Liver (tissue), 3 donors: ENCODE data around the gene CLN6.

ENCODE experiments used
- EGR1 ChIP-seq, 2 donors: IDR thresholded peaks; 2 replicates each; pipeline ENCODE4 v1.6.1; 2016 to 2018; ENCODE audit warnings: antibody characterized with exemption in 2 of 2, low read depth in 2 of 2
- GABPA ChIP-seq, 2 donors: IDR thresholded peaks in 1 of 2; conservative IDR thresholded peaks in 1 of 2; 2 replicates each; pipeline ENCODE4 v1.6.1; 2016; ENCODE audit warnings: antibody characterized with exemption in 2 of 2, mild to moderate bottlenecking in 1 of 2, moderate library complexity in 1 of 2
- HNF4A ChIP-seq, 2 donors: conservative IDR thresholded peaks; 2 replicates each; pipeline ENCODE4 v1.6.1; 2016; ENCODE audit warnings: antibody characterized with exemption in 2 of 2, mild to moderate bottlenecking in 2 of 2
- SP1 ChIP-seq: IDR thresholded peaks from 2 replicates; pipeline ENCODE4 v1.6.1; 2018; ENCODE audit warnings: antibody characterized with exemption, mild to moderate bottlenecking
- YY1 ChIP-seq: IDR thresholded peaks from 2 replicates; pipeline ENCODE4 v1.6.1; 2016; ENCODE audit warnings: antibody characterized with exemption, mild to moderate bottlenecking
- TF ChIP-seq, protein P1 (sequence below): fragments of 150-350 bp; IDR thresholded peaks from 2 replicates; pipeline ENCODE4 v1.5.1; 2017; ENCODE audit warnings: improper control_type of control experiment, low read depth, low read length; ENCODE audit not compliant: missing input control
- TF ChIP-seq, protein P2 (sequence below): IDR thresholded peaks from 2 replicates; pipeline ENCODE4 v1.6.1; 2016; ENCODE audit warnings: antibody characterized with exemption, mild to moderate bottlenecking
- TF ChIP-seq, protein P3 (sequence below): IDR thresholded peaks from 2 replicates; pipeline ENCODE4 v1.6.1; 2016; ENCODE audit warnings: antibody characterized with exemption
- TF ChIP-seq, protein P4 (sequence below): IDR thresholded peaks from 2 replicates; pipeline ENCODE4 v1.6.1; 2016; ENCODE audit warnings: antibody characterized with exemption
- donor health status: healthy.
- donor health status: healthy.

DNA sequence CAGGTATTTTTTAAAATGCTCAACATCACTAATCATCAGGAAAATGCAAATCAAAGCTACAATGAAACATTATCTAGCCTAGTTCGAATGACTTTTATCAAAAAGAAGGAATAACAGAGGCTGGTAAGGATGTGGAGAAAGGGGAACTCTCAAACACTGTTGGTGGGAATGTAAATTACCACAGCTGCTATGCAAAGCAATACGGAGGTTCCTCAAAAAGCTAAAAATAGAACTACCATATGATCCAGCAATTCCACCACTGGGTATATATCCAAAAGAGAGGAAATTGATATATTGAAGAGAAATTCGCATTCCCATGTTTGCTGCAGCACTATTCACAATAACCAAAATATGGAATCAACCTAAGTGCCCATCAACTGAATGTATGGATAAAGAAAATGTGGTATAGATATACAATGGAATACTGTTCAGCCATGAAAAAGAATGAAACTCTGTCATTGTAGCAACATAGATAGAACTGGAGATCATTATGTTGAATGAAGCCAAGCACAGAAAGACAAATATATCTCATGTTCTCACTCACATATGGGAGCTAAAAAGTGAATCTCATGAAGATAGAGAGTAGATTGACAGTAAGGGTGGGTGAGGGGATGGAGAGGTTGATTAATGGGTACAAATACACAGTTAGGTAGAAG is 19.7 kb upstream of the CLN6 start:
- TF ChIP-seq, protein P1, sequence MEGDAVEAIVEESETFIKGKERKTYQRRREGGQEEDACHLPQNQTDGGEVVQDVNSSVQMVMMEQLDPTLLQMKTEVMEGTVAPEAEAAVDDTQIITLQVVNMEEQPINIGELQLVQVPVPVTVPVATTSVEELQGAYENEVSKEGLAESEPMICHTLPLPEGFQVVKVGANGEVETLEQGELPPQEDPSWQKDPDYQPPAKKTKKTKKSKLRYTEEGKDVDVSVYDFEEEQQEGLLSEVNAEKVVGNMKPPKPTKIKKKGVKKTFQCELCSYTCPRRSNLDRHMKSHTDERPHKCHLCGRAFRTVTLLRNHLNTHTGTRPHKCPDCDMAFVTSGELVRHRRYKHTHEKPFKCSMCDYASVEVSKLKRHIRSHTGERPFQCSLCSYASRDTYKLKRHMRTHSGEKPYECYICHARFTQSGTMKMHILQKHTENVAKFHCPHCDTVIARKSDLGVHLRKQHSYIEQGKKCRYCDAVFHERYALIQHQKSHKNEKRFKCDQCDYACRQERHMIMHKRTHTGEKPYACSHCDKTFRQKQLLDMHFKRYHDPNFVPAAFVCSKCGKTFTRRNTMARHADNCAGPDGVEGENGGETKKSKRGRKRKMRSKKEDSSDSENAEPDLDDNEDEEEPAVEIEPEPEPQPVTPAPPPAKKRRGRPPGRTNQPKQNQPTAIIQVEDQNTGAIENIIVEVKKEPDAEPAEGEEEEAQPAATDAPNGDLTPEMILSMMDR = no peak
- TF ChIP-seq SP1 = no peak
- no peak for TF ChIP-seq GABPA (IDR thresholded peaks at IDR 0.05 in 1 of 2, conservative IDR thresholded peaks at IDR 0.05 in 1 of 2)
- TF ChIP-seq, protein P2, sequence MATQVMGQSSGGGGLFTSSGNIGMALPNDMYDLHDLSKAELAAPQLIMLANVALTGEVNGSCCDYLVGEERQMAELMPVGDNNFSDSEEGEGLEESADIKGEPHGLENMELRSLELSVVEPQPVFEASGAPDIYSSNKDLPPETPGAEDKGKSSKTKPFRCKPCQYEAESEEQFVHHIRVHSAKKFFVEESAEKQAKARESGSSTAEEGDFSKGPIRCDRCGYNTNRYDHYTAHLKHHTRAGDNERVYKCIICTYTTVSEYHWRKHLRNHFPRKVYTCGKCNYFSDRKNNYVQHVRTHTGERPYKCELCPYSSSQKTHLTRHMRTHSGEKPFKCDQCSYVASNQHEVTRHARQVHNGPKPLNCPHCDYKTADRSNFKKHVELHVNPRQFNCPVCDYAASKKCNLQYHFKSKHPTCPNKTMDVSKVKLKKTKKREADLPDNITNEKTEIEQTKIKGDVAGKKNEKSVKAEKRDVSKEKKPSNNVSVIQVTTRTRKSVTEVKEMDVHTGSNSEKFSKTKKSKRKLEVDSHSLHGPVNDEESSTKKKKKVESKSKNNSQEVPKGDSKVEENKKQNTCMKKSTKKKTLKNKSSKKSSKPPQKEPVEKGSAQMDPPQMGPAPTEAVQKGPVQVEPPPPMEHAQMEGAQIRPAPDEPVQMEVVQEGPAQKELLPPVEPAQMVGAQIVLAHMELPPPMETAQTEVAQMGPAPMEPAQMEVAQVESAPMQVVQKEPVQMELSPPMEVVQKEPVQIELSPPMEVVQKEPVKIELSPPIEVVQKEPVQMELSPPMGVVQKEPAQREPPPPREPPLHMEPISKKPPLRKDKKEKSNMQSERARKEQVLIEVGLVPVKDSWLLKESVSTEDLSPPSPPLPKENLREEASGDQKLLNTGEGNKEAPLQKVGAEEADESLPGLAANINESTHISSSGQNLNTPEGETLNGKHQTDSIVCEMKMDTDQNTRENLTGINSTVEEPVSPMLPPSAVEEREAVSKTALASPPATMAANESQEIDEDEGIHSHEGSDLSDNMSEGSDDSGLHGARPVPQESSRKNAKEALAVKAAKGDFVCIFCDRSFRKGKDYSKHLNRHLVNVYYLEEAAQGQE = no peak
- no peak for TF ChIP-seq YY1
- TF ChIP-seq HNF4A (conservative IDR thresholded peaks at IDR 0.05) = no peak
- TF ChIP-seq EGR1 (IDR thresholded peaks at IDR 0.05; ENCODE audit: low read depth in 2 of 2) = no peak
- TF ChIP-seq, protein P3, sequence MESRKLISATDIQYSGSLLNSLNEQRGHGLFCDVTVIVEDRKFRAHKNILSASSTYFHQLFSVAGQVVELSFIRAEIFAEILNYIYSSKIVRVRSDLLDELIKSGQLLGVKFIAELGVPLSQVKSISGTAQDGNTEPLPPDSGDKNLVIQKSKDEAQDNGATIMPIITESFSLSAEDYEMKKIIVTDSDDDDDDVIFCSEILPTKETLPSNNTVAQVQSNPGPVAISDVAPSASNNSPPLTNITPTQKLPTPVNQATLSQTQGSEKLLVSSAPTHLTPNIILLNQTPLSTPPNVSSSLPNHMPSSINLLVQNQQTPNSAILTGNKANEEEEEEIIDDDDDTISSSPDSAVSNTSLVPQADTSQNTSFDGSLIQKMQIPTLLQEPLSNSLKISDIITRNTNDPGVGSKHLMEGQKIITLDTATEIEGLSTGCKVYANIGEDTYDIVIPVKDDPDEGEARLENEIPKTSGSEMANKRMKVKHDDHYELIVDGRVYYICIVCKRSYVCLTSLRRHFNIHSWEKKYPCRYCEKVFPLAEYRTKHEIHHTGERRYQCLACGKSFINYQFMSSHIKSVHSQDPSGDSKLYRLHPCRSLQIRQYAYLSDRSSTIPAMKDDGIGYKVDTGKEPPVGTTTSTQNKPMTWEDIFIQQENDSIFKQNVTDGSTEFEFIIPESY = no peak
- TF ChIP-seq, protein P4, sequence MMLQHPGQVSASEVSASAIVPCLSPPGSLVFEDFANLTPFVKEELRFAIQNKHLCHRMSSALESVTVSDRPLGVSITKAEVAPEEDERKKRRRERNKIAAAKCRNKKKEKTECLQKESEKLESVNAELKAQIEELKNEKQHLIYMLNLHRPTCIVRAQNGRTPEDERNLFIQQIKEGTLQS = no peak
